Activated naive CD8-positive, alpha-beta T cell (primary cell): ENCODE measurements around the gene TBC1D9B.

Source experiments
- H3K27ac Mint-ChIP-seq: one replicate; pipeline ENCODE4 v1.8.0; 2021; ENCODE audit warnings: mixed read lengths
- H3K27me3 Mint-ChIP-seq: one replicate; pipeline ENCODE4 v1.8.0; 2021; ENCODE audit warnings: mixed read lengths
- H3K36me3 Mint-ChIP-seq: one replicate; pipeline ENCODE4 v1.8.0; 2021; ENCODE audit warnings: mixed read lengths
- H3K4me1 Mint-ChIP-seq: one replicate; pipeline ENCODE4 v1.8.0; 2021; ENCODE audit warnings: low read depth, mixed read lengths
- H3K4me3 Mint-ChIP-seq: one replicate; pipeline ENCODE4 v1.8.0; 2021; ENCODE audit warnings: mild to moderate bottlenecking, mixed read lengths
- H3K9me3 Mint-ChIP-seq: one replicate; pipeline ENCODE4 v1.8.0; 2021; ENCODE audit warnings: low read depth, mixed read lengths

The TBC1D9B gene

GRCh38 chr5:179907556-179908324, at the start of gene TBC1D9B:
Gene TBC1D9B (minus strand): TSS chr5:179907897. CDS start chr5:179907821, 76 bp downstream.
- Mint-ChIP-seq H3K27ac (peak within 1 kb of the TSS; percentile 73), H3K4me1 (peaks cover 8% of the 10 kb centered on the region), H3K4me3 (peak within 1 kb of the TSS; percentile 88), H3K36me3 (peaks cover 7% of the 10 kb centered on the region), H3K9me3 (no peaks in the 10 kb centered on the region), H3K27me3 (no peaks in the 10 kb centered on the region)

- Mint-ChIP-seq H3K36me3 (peaks cover 27% of the 10 kb centered on the region), H3K27ac (no peak overlapping the region), H3K4me1 (no peaks in the 10 kb centered on the region), H3K9me3 (no peaks in the 10 kb centered on the region), H3K4me3 (no peak overlapping the region), H3K27me3 (no peaks in the 10 kb centered on the region)
These were observed 47.9 kb upstream of the TBC1D9B start for GRCh38 chr5:179955630-179956029.

- no peak overlapping the region for H3K4me3 Mint-ChIP-seq
- no peaks in the 10 kb centered on the region for H3K9me3 Mint-ChIP-seq
- no peaks in the 10 kb centered on the region for H3K27me3 Mint-ChIP-seq
- H3K36me3 Mint-ChIP-seq, result peaks cover 27% of the 10 kb centered on the region
- no peak overlapping the region for H3K27ac Mint-ChIP-seq
- H3K4me1 Mint-ChIP-seq, result no peaks in the 10 kb centered on the region
These were observed 47.4 kb upstream of the TBC1D9B start for GRCh38 chr5:179955062-179955461.

GRCh38 chr5:179954434-179954833, 46.7 kb upstream of the TBC1D9B start:
- Mint-ChIP-seq H3K36me3 (peaks cover 27% of the 10 kb centered on the region), H3K27me3 (no peaks in the 10 kb centered on the region), H3K4me3 (no peak overlapping the region), H3K9me3 (no peaks in the 10 kb centered on the region), H3K4me1 (no peaks in the 10 kb centered on the region), H3K27ac (no peak overlapping the region)

- Mint-ChIP-seq H3K36me3 (peaks cover 27% of the 10 kb centered on the region), H3K27ac (no peak overlapping the region), H3K27me3 (no peaks in the 10 kb centered on the region), H3K4me1 (no peaks in the 10 kb centered on the region), H3K4me3 (no peak overlapping the region), H3K9me3 (no peaks in the 10 kb centered on the region)
These were observed 46.3 kb upstream of the TBC1D9B start for GRCh38 chr5:179953987-179954386.

- Mint-ChIP-seq H3K27ac (no peak overlapping the region), H3K4me1 (no peaks in the 10 kb centered on the region), H3K27me3 (no peaks in the 10 kb centered on the region), H3K36me3 (peaks cover 2% of the 10 kb centered on the region), H3K4me3 (no peak overlapping the region), H3K9me3 (no peaks in the 10 kb centered on the region)
These were observed 29.4 kb upstream of the TBC1D9B start for GRCh38 chr5:179936976-179937681.

- Mint-ChIP-seq H3K4me3 (no peak overlapping the region), H3K9me3 (no peaks in the 10 kb centered on the region), H3K36me3 (peaks cover 2% of the 10 kb centered on the region), H3K27me3 (no peaks in the 10 kb centered on the region), H3K4me1 (no peaks in the 10 kb centered on the region), H3K27ac (no peak overlapping the region)
These were observed 23.2 kb upstream of the TBC1D9B start for GRCh38 chr5:179930788-179931473.

- Mint-ChIP-seq H3K9me3 (no peaks in the 10 kb centered on the region), H3K4me3 (no peak overlapping the region), H3K27me3 (no peaks in the 10 kb centered on the region), H3K36me3 (no peaks in the 10 kb centered on the region), H3K4me1 (no peaks in the 10 kb centered on the region), H3K27ac (no peak overlapping the region)
These were observed 20.1 kb upstream of the TBC1D9B start for GRCh38 chr5:179927824-179928223.

- Mint-ChIP-seq H3K27ac (no peak overlapping the region), H3K27me3 (no peaks in the 10 kb centered on the region), H3K4me3 (no peak overlapping the region), H3K4me1 (no peaks in the 10 kb centered on the region), H3K36me3 (no peaks in the 10 kb centered on the region), H3K9me3 (no peaks in the 10 kb centered on the region)
These were observed 19.0 kb upstream of the TBC1D9B start for GRCh38 chr5:179926657-179927056.

GRCh38 chr5:179923436-179923835, 15.7 kb upstream of the TBC1D9B start:
- no peak overlapping the region for H3K27ac Mint-ChIP-seq
- H3K4me1 Mint-ChIP-seq, result no peaks in the 10 kb centered on the region
- no peaks in the 10 kb centered on the region for H3K9me3 Mint-ChIP-seq
- no peaks in the 10 kb centered on the region for H3K27me3 Mint-ChIP-seq
- H3K36me3 Mint-ChIP-seq, result no peaks in the 10 kb centered on the region
- H3K4me3 Mint-ChIP-seq, result no peak overlapping the region

- H3K4me3 Mint-ChIP-seq, result no peak overlapping the region
- H3K36me3 Mint-ChIP-seq, result no peaks in the 10 kb centered on the region
- peaks cover 7% of the 10 kb centered on the region for H3K27me3 Mint-ChIP-seq
- H3K4me1 Mint-ChIP-seq, result no peaks in the 10 kb centered on the region
- H3K27ac Mint-ChIP-seq, result no peak overlapping the region
- no peaks in the 10 kb centered on the region for H3K9me3 Mint-ChIP-seq
These were observed 12.5 kb upstream of the TBC1D9B start for GRCh38 chr5:179920175-179920574.

GRCh38 chr5:179919487-179920060, 11.9 kb upstream of the TBC1D9B start:
- Mint-ChIP-seq H3K4me1 (no peaks in the 10 kb centered on the region), H3K27me3 (peaks cover 7% of the 10 kb centered on the region), H3K36me3 (no peaks in the 10 kb centered on the region), H3K27ac (no peak overlapping the region), H3K4me3 (no peak overlapping the region), H3K9me3 (no peaks in the 10 kb centered on the region)

GRCh38 chr5:179918742-179919486, 11.2 kb upstream of the TBC1D9B start:
- H3K4me3 Mint-ChIP-seq, result no peak overlapping the region

GRCh38 chr5:179916523-179916922, 8.8 kb upstream of the TBC1D9B start:
- Mint-ChIP-seq H3K4me3 (no peak overlapping the region), H3K4me1 (no peaks in the 10 kb centered on the region), H3K9me3 (no peaks in the 10 kb centered on the region), H3K36me3 (no peaks in the 10 kb centered on the region), H3K27me3 (peaks cover 7% of the 10 kb centered on the region), H3K27ac (no peak overlapping the region)

More at GRCh38 chr5:179918742-179919486, 11.2 kb upstream of the TBC1D9B start:
- Mint-ChIP-seq H3K4me1 (no peaks in the 10 kb centered on the region), H3K9me3 (no peaks in the 10 kb centered on the region), H3K27me3 (peaks cover 7% of the 10 kb centered on the region), H3K36me3 (no peaks in the 10 kb centered on the region), H3K27ac (no peak overlapping the region)
